Epithelial cell of esophagus (primary cell): ENCODE measurements around the gene TRIM67.
A peak's percentile ranks its signal among the peaks of the same experiment; 100 is the strongest.

ENCODE experiments used
- DNase-seq: peaks from one replicate; pipeline ENCODE4 v3.0.0; 2010; ENCODE audit warnings: low read depth
- H3K4me3 ChIP-seq: 2 replicates; pipeline ENCODE4 v1.5.1; 2011; ENCODE audit warnings: mild to moderate bottlenecking, low read length, control low read depth
- CTCF ChIP-seq: IDR thresholded peaks from 2 replicates; pipeline ENCODE4 v1.5.1; 2011; ENCODE audit warnings: low read depth, mild to moderate bottlenecking, low read length, control low read depth, inconsistent platforms; ENCODE audit not compliant: insufficient read depth; ENCODE audit errors: missing control alignments

The TRIM67 gene

GRCh38 chr1:231182317-231182716, 20.5 kb downstream of the TRIM67 start:
- no peak for TF ChIP-seq CTCF
- DNase-seq = no peak
- H3K4me3 ChIP-seq = no peak overlapping the region

- no peak overlapping the region for H3K4me3 ChIP-seq
- peak; percentile 22 for DNase-seq
Measured at GRCh38 chr1:231183639-231184590, 22.1 kb downstream of the TRIM67 start.

GRCh38 chr1:231184891-231185290, 23.0 kb downstream of the TRIM67 start:
- DNase-seq = no peak
- no peak overlapping the region for H3K4me3 ChIP-seq
- no peak for TF ChIP-seq CTCF

More at GRCh38 chr1:231183639-231184590, 22.1 kb downstream of the TRIM67 start:
- TF ChIP-seq CTCF = no peak

- no peak overlapping the region for H3K4me3 ChIP-seq
- DNase-seq = no peak
- no peak for TF ChIP-seq CTCF
Measured at GRCh38 chr1:231185391-231185790, 23.5 kb downstream of the TRIM67 start.

- H3K4me3 ChIP-seq = no peak overlapping the region
- no peak for TF ChIP-seq CTCF
- no peak for DNase-seq
Measured at GRCh38 chr1:231186356-231187115, 24.7 kb downstream of the TRIM67 start.

- DNase-seq = no peak
- TF ChIP-seq CTCF = no peak
- no peak overlapping the region for H3K4me3 ChIP-seq
Measured at GRCh38 chr1:231187571-231187970, 25.7 kb downstream of the TRIM67 start.
